Endothelial cell of umbilical vein (primary cell): Measurements from ENCODE around the gene PDCD11. TPM values are rescaled to one million over a fixed set of nuclear protein-coding genes. Genes with fewer than 3 reads are reported as not detected.

Source experiments
- BruUV-seq: library from RNA; stranded (reverse); fragments of 400-500 nt; replicated peaks from 2 replicates; lab custom pipeline; 2021; lab: Mats Ljungman, UMichigan
- CTCF ChIA-PET: fragments of 300-600, 350-600 bp; sonication (Branson Sonifier 250); formaldehyde crosslinking; loops from one replicate; lab custom pipeline; 2021; ENCODE audit warnings: antibody characterized with exemption, inconsistent platforms; lab: Charles Lee
- POLR2A ChIA-PET: fragments of 300-600, 350-600 bp; sonication (Branson Sonifier 250); formaldehyde crosslinking; loops from one replicate; lab custom pipeline; 2021; ENCODE audit warnings: antibody characterized with exemption, inconsistent platforms; lab: Charles Lee
- DNase-seq: peaks from one replicate; pipeline ENCODE4 v3.0.0-alpha.2; 2011; ENCODE audit warnings: low read depth, low spot score
- FAIRE-seq: peaks from 2 replicates; lab custom pipeline; 2011; peaks lifted over from hg19 to GRCh38; lab: Jason Lieb, UNC
- H2AFZ ChIP-seq: 2 replicates; pipeline ENCODE4 v1.6.0; 2012; ENCODE audit warnings: low read depth, low read length, control low read depth, inconsistent platforms
- H3K27ac ChIP-seq: 2 replicates; pipeline ENCODE4 v1.5.1; 2011; ENCODE audit warnings: low read depth, mild to moderate bottlenecking, control low read depth, low read length, moderate library complexity; ENCODE audit not compliant: insufficient read depth
- H3K27me3 ChIP-seq, 2 experiments: 2 replicates each; pipeline versions ENCODE4 v1.6.0 to v1.6.1; 2011; ENCODE audit warnings: low read length in 2 of 2, mixed read lengths in 1 of 2; ENCODE audit not compliant: control insufficient read depth in 2 of 2, insufficient read depth in 2 of 2
- H3K36me3 ChIP-seq, 2 experiments: 2 replicates in 1 of 2; 3 replicates in 1 of 2; pipeline ENCODE4 v1.5.1; 2011; ENCODE audit warnings: low read length in 2 of 2, mild to moderate bottlenecking in 1 of 2, moderate library complexity in 1 of 2; ENCODE audit not compliant: control insufficient read depth in 2 of 2, insufficient read depth in 2 of 2; ENCODE audit errors: extremely low read depth in 1 of 2
- H3K4me1 ChIP-seq: 3 replicates; pipeline ENCODE4 v1.5.1; 2011; ENCODE audit warnings: mild to moderate bottlenecking, low read length; ENCODE audit not compliant: control insufficient read depth, insufficient read depth; ENCODE audit errors: extremely low read depth
- H3K4me2 ChIP-seq: 2 replicates; pipeline ENCODE4 v1.6.1; 2011; ENCODE audit warnings: low read length, control low read depth, mixed read lengths; ENCODE audit not compliant: insufficient read depth
- H3K4me3 ChIP-seq, 3 experiments: fragments of 200-600 bp in 1 of 3; sonication (generic), shearing (Covaris generic) in 1 of 3; replicated peaks in 1 of 3; 2 replicates each; pipeline ENCODE4 v1.5.1; 2011 to 2016; ENCODE audit warnings: control low read depth in 3 of 3, low read length in 3 of 3, mild to moderate bottlenecking in 2 of 3, inconsistent platforms in 1 of 3, low read depth in 1 of 3, moderate library complexity in 1 of 3; ENCODE audit not compliant: insufficient read depth in 1 of 3
- H3K79me2 ChIP-seq: 2 replicates; pipeline ENCODE4 v1.6.0; 2012; ENCODE audit warnings: low read length, inconsistent platforms; ENCODE audit not compliant: control insufficient read depth, insufficient read depth
- H3K9ac ChIP-seq: replicated peaks from 2 replicates; pipeline ENCODE3; 2011; ENCODE audit warnings: low read length, control low read depth; ENCODE audit not compliant: insufficient read depth; ENCODE audit errors: extremely low read depth
- H3K9me1 ChIP-seq: replicated peaks from 3 replicates; pipeline ENCODE4 v1.6.0; 2011; ENCODE audit warnings: mild to moderate bottlenecking, low read length; ENCODE audit not compliant: control insufficient read depth, insufficient read depth; ENCODE audit errors: extremely low read depth
- H3K9me3 ChIP-seq: replicated peaks from 2 replicates; pipeline ENCODE4 v1.5.1; 2012; ENCODE audit warnings: low read length, inconsistent platforms; ENCODE audit not compliant: control insufficient read depth, insufficient read depth
- H4K20me1 ChIP-seq: replicated peaks from 2 replicates; pipeline ENCODE3; 2011; ENCODE audit warnings: mild to moderate bottlenecking, low read length; ENCODE audit not compliant: control insufficient read depth, insufficient read depth; ENCODE audit errors: extremely low read depth
- EZH2 ChIP-seq: IDR thresholded peaks from 2 replicates; pipeline ENCODE4 v1.6.1; 2012; ENCODE audit warnings: borderline replicate concordance, low read depth, mild to moderate bottlenecking, moderate library complexity, low read length, inconsistent platforms; ENCODE audit not compliant: severe bottlenecking
- FOS ChIP-seq: IDR thresholded peaks from 2 replicates; pipeline ENCODE4 v1.6.1; 2011; ENCODE audit warnings: mild to moderate bottlenecking, low read length, moderate library complexity, borderline replicate concordance; ENCODE audit not compliant: insufficient read depth
- GATA2 ChIP-seq: IDR thresholded peaks from 2 replicates; pipeline ENCODE4 v1.7.0; 2011; ENCODE audit warnings: low read depth, mild to moderate bottlenecking, moderate library complexity, mixed read lengths, low read length; ENCODE audit not compliant: insufficient read length, insufficient read depth
- JUN ChIP-seq: IDR thresholded peaks from 2 replicates; pipeline ENCODE4 v1.6.1; 2011; ENCODE audit warnings: borderline replicate concordance, low read depth; ENCODE audit not compliant: insufficient read length, insufficient read depth
- MYC ChIP-seq: IDR thresholded peaks from one replicate; pipeline ENCODE4 v1.6.1; 2011; ENCODE audit warnings: mild to moderate bottlenecking, low read depth, low read length
- POLR2A ChIP-seq: IDR thresholded peaks from 2 replicates; pipeline ENCODE4 v1.6.1; 2012; ENCODE audit warnings: low read depth, mild to moderate bottlenecking, control low read depth, low read length
- POLR2AphosphoS5 ChIP-seq: IDR thresholded peaks from 2 replicates; pipeline ENCODE4 v1.6.1; 2012; ENCODE audit warnings: low read depth, mild to moderate bottlenecking, control low read depth, low read length, moderate library complexity; ENCODE audit not compliant: insufficient read depth
- dilution Hi-C: fragments of 300-500 bp; cut with MboI; formaldehyde crosslinking; loops from one replicate; pipeline ENCODE4 v1.15.0; 2019; ENCODE audit warnings: low sequenced_read_pairs; ENCODE audit not compliant: extremely low pct_ligation_motif_present
- intact Hi-C: fragments of 100-400 bp; cut with micrococcal nuclease; formaldehyde crosslinking; loops from one replicate; pipeline ENCODE4 v1.10.0; 2022
- polyA plus RNA-seq, 4 experiments: library from polyadenylated mRNA; depleted of rRNA in 3 of 4; stranded (reverse) in 3 of 4; unstranded in 1 of 4; fragments of >200 nt; gene quantifications; 2 replicates each; pipeline versions ENCODE4 v1.2.1 to v1.2.3, GENCODE V29; 2011 to 2012; ENCODE audit warnings: missing spikeins in 1 of 4
- total RNA-seq: library from RNA; stranded (reverse); gene quantifications from 2 replicates; pipeline ENCODE4 v1.2.3, GENCODE V29; 2021
- TF ChIP-seq, protein P1 (sequence below), 2 donors: IDR thresholded peaks; 1 replicate in 1 of 2; 2 replicates in 1 of 2; pipeline ENCODE4 v1.5.1; 2011; ENCODE audit warnings: low read length in 2 of 2, mild to moderate bottlenecking in 2 of 2, moderate library complexity in 2 of 2, control low read depth in 1 of 2, inconsistent platforms in 1 of 2, low read depth in 1 of 2; ENCODE audit not compliant: insufficient read depth in 1 of 2; ENCODE audit errors: extremely low read depth in 1 of 2
- TF ChIP-seq, protein P2 (sequence below): IDR thresholded peaks from 2 replicates; pipeline ENCODE4 v1.6.1; 2011; ENCODE audit not compliant: insufficient read depth, insufficient read length

The PDCD11 gene
- total and polyA plus RNA-seq, 2 donors (not counting 3 experiments of a cell fraction or from before 2014, with no cell fraction given) = 12.6 to 52.7 TPM

DNA sequence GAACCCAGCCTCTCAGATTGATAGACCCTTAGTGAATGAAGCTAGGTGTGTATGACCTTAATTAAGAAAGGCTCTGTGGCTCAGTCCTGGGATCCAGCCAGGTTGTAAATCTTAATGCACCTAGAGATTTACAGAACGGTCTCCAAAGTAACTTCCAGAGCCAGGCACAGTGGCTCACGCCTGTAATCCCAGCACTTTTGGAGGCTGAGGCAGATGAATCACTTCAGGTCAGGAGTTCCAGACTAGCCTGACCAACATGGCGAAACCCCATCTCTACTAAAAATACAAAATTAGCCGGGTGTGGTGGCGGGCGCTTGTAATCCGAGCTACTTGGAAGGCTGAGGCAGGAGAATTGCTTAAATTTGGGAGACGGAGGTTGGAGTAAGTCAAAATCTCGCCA, 31.4 kb downstream of the PDCD11 start:
- H3K9ac ChIP-seq = no peak overlapping the region
- no peaks in the 10 kb centered on the region for H3K9me1 ChIP-seq
- peaks cover 9% of the 10 kb centered on the region for H3K4me1 ChIP-seq
- H2AFZ ChIP-seq = no peak overlapping the region
- H4K20me1 ChIP-seq = no peaks in the 10 kb centered on the region
- H3K79me2 ChIP-seq = no peaks in the 10 kb centered on the region
- no TSS peak for BruUV-seq
- H3K36me3 ChIP-seq = peaks cover 25 to 27% of the 10 kb centered on the region in 2 experiments
- DNase-seq = no peak
- H3K4me2 ChIP-seq = no peak overlapping the region
- intact Hi-C loops = loop anchor here (10.0 kb wide), 1 partner anchor 257 kb away; no protein-coding TSS in a partner anchor
- no peaks in the 10 kb centered on the region for H3K9me3 ChIP-seq
- POLR2A ChIA-PET = interaction anchor here (0.6 kb wide), 1 partner anchor 95 kb away, joined by 7 read pairs; no protein-coding TSS in a partner anchor
- H3K27me3 ChIP-seq = no peaks in the 10 kb centered on the region
- CTCF ChIA-PET = interaction anchor here (1.7 kb wide), 1 partner anchor 58 kb away, joined by 8 read pairs; no protein-coding TSS in a partner anchor
- TF ChIP-seq JUN (no peak), EZH2 (no peak), GATA2 (no peak)
- no peak overlapping the region for H3K4me3 ChIP-seq
- FAIRE-seq = no peak
- no peak overlapping the region for H3K27ac ChIP-seq
- dilution Hi-C loops = no loop called here

DNA sequence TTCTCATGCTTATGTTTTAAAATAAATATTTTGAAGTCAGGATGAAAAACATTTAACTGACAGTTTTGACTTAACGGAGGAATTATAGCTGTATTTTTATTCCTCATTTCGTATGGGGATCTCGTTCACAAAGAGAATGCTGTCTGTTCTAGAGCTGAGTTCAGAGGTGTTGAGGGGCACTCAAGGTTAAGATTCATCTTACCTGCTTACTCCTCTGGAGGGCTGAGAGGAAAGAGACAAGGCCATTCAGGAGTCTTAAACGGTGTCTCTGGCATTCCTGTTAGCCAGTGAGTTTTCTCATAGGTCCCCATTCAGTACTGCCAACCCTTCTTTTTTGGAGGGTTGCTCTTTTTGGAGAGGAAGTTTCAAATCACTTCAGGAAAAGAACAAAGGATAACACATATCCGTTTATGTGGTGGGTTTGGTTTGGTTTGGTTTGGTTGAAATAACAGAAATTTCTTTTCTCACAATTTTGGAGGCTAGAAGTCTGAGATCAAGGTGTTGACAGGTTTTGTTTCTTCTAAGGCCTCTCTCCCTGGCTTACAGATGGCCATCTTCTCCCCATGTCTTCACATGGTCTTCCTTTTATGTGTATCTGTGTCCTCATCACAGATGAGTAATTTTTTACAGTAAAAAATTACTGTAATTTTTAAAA, 32.7 kb downstream of the PDCD11 start:
- ChIA-PET POLR2A (no interaction called here), CTCF (no interaction called here)
- intact Hi-C loops (loop anchor here (10.0 kb wide), 1 partner anchor 256 kb away; no protein-coding TSS in a partner anchor), dilution Hi-C loops (no loop called here)
- peaks cover 9% of the 10 kb centered on the region for H3K4me1 ChIP-seq
- no TSS peak for BruUV-seq
- H3K4me3 ChIP-seq = no peak overlapping the region
- H3K27ac ChIP-seq = peak overlapping the region; percentile 8
- H3K36me3 ChIP-seq = peaks cover 16 to 25% of the 10 kb centered on the region in 2 experiments
- H3K9me1 ChIP-seq = no peaks in the 10 kb centered on the region
- no peaks in the 10 kb centered on the region for H3K27me3 ChIP-seq
- no peaks in the 10 kb centered on the region for H4K20me1 ChIP-seq
- no peaks in the 10 kb centered on the region for H3K9me3 ChIP-seq
- H3K9ac ChIP-seq = no peak overlapping the region
- no peak overlapping the region for H2AFZ ChIP-seq
- H3K4me2 ChIP-seq = peak overlapping the region; percentile 33
- DNase-seq = peak; percentile 2
- TF ChIP-seq, protein P1, sequence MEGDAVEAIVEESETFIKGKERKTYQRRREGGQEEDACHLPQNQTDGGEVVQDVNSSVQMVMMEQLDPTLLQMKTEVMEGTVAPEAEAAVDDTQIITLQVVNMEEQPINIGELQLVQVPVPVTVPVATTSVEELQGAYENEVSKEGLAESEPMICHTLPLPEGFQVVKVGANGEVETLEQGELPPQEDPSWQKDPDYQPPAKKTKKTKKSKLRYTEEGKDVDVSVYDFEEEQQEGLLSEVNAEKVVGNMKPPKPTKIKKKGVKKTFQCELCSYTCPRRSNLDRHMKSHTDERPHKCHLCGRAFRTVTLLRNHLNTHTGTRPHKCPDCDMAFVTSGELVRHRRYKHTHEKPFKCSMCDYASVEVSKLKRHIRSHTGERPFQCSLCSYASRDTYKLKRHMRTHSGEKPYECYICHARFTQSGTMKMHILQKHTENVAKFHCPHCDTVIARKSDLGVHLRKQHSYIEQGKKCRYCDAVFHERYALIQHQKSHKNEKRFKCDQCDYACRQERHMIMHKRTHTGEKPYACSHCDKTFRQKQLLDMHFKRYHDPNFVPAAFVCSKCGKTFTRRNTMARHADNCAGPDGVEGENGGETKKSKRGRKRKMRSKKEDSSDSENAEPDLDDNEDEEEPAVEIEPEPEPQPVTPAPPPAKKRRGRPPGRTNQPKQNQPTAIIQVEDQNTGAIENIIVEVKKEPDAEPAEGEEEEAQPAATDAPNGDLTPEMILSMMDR (IDR thresholded peaks at IDR 0.05; ENCODE audit: extremely low read depth in 1 of 2, insufficient read depth in 1 of 2, low read depth in 1 of 2, low read length in 2 of 2) = no peak
- TF ChIP-seq MYC = no peak
- TF ChIP-seq EZH2 = no peak
- TF ChIP-seq JUN = no peak
- TF ChIP-seq POLR2AphosphoS5 = no peak
- TF ChIP-seq GATA2 = no peak
- TF ChIP-seq POLR2A = no peak
- TF ChIP-seq, protein P2, sequence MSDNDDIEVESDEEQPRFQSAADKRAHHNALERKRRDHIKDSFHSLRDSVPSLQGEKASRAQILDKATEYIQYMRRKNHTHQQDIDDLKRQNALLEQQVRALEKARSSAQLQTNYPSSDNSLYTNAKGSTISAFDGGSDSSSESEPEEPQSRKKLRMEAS = no peak
- TF ChIP-seq FOS = no peak
- no peak for FAIRE-seq
- H3K79me2 ChIP-seq = no peaks in the 10 kb centered on the region
